Suppressor macrophage (primary cell): ENCODE results near the gene UBB.

Experiments used
- DNase-seq, 4 experiments: peaks; one replicate each; pipeline ENCODE4 v3.0.0-alpha.2; 2020 to 2022
- total RNA-seq, 17 experiments: gene quantifications; one replicate each; lab custom pipeline; 2026; ENCODE audit warnings: mixed read lengths in 6 of 17, inconsistent platforms in 3 of 17; lab: John Stamatoyannopoulos, UW

UBB gene
- 243 to 547 (median 365) reads per million in 17 experiments for total RNA-seq

GRCh38 chr17:16380640-16381495 lies at the start of gene UBB:
Gene UBB, plus strand, starts transcription at chr17:16381091. Its CDS starts 817 bp downstream, at chr17:16381908.
- DNase-seq = peak; percentile 95 to 98 (median 97)

GRCh38 chr17:16338391-16338790 lies 42.5 kb upstream of the UBB start:
- no peak for DNase-seq

- DNase-seq = no peak
These were observed 41.5 kb upstream of the UBB start for GRCh38 chr17:16339402-16339801.

DNA sequence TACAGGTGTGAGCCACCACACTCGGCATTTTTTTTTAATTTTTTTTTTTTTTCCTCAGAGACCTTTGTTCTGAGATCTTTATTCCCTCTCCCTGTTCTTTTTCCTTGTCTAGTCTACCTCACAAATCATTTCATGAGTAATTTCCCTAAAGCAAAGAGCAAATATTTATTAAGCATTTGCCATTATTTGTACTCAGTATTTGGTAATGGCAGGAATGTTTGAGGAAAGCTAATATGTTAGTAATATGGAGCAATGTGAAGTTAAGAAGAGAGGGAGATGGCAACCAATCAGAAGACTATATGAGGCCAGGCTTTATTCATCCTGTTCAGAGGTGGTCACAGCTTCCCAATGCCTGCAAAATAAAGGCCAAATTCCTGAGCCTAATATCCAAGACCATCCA lies 40.9 kb upstream of the UBB start:
- DNase-seq = no peak

GRCh38 chr17:16342979-16343378 lies 37.9 kb upstream of the UBB start:
- no peak for DNase-seq

- no peak for DNase-seq
These were observed 37.3 kb upstream of the UBB start for GRCh38 chr17:16343569-16343968.

DNA sequence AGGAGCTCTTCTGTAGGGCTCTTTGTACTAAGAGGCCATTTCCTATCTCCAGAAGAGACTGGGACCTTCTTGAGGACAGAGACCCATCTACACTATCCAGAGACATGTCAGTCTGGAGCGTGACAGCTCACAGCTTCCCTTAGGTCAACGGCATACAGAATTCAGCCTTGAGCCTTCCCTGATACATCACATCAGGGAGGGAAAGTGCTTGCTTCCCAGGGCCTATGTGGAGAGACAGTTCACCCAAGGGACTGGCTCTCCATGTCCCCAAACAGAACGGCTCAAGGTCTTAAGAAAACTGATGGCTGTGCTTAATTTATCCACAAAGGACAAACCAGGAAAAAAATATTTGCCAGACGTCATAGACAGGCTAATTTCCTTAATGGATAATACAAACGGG lies 35.3 kb upstream of the UBB start:
- no peak for DNase-seq

GRCh38 chr17:16346721-16347271 lies 34.1 kb upstream of the UBB start:
- DNase-seq = no peak

- DNase-seq = no peak
These were observed 32.3 kb upstream of the UBB start for GRCh38 chr17:16348586-16348985.

- no peak for DNase-seq
These were observed 31.5 kb upstream of the UBB start for GRCh38 chr17:16349431-16349830.

DNA sequence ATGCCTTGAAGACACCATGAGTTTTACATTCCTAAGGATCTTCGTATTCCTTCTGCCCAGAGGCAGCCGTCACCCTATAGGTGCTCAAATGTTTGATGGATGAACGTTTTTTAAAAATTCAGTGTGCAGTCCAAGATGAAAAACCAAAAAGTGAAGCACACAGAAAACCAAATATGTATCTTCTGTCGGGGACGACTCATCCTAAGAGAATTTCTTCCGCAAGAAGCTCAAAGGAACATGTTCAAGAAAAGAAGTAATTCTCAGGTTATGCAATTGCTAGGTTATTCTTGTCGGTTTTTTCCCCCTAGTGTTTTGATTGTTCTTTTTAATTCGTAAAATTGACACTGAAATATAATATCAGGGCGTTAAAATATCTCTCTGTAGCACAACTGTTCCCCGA lies 29.1 kb upstream of the UBB start:
- DNase-seq = peak in 1 of 4 experiments; percentile 6

GRCh38 chr17:16352303-16352666 lies 28.6 kb upstream of the UBB start:
- DNase-seq = peak in 2 of 4 experiments; percentile 10 to 24

DNA sequence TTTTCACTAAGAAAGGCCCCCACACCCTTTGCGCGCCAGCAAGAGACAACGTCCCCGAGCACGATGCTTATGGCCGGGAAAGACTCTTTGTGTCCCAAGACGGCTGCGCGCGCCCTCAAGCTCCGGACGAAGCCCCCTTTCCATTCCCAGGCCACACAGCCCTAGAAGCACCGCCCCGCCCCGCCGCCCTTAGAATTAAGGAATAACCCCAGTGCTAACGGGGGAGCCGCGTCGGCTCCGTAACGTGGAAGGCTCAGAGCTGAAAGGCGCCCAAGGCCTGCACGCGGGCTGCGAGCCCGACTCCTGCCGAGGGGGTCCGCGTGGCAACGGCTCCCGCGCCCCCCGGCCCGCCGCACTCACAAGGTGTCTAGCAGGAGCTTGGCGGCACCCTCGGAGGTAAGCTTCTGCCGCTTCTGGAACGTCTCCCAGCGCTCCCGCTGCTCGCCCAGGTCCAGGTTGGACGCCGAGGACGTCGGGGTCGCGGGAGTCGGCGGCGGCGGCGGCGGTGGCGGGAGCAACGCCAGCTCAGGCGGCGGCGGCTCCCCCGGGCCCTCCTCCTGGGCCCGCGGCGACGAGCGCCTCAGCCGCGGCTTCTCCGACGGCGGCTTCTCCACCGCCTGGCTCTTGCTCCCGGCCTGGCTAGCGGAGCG lies 28.1 kb upstream of the UBB start:
- DNase-seq = peak; percentile 25 to 62 (median 46)

- DNase-seq = peak; percentile 43 to 84 (median 60)
These were observed 27.3 kb upstream of the UBB start, which contains the start of gene CENPV for GRCh38 chr17:16353317-16354174. Gene CENPV, minus strand, starts transcription at chr17:16353469. Its CDS starts 33 bp downstream, at chr17:16353436.

DNA sequence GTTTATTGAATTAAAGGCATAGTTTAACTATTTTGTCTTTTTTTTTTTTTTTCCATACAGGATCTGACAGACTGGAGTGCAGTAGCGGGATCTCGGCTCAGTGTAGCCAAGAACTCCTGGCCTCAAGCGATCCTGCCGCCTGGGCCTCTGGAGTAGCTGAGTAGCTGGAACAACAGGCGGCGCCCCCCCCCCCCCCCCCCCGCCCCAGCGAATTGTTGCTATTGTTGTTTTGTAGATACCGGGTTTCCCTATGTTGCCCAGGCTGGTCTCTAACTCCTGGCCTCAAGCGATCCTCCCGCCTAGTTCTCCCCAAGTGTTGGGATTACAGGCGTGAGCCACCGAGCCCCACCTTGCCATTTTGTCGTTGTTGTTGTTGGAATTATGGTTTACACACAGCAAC lies 26.3 kb upstream of the UBB start:
- DNase-seq = no peak

GRCh38 chr17:16358394-16358793 lies 22.5 kb upstream of the UBB start:
- DNase-seq = no peak

- no peak for DNase-seq
These were observed 19.0 kb upstream of the UBB start for GRCh38 chr17:16361874-16362273.

DNA sequence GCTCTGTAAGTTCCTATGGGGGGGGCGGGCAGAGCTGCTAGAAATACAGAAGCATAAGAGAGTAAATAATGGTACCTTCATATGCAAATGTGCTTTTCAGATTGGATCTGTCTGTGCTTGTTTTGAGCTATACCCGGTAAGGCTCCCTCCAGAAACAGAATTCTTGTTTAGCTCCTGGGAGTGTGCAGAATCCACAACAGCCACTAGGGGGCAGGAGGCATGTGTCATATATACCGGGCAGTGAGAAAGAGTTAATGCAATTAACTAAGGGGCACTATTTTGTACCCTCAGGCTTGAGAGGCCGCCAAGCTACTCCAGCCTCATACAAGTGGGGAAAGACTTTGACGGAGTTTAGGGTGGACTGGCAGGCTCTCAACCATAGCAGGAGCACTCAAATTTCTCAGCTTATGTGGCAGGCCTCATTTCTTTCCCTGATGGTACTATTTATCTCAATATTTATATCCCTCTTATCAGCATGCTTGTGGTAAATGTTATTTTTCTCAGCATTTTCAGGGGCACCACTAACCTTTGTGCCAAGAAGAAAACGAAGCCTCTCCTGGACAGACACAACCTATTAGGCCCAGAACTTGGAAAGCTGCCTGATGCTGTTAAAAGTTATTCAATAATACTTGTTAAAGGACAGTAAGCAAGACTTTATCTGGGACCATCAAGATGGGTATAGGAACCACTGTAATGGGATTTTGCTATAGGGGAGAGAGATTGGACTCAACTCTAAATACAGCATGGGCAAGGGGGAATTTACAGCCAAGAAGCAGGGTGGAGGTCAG lies 16.9 kb upstream of the UBB start:
- peak; percentile 80 to 90 (median 86) for DNase-seq

DNA sequence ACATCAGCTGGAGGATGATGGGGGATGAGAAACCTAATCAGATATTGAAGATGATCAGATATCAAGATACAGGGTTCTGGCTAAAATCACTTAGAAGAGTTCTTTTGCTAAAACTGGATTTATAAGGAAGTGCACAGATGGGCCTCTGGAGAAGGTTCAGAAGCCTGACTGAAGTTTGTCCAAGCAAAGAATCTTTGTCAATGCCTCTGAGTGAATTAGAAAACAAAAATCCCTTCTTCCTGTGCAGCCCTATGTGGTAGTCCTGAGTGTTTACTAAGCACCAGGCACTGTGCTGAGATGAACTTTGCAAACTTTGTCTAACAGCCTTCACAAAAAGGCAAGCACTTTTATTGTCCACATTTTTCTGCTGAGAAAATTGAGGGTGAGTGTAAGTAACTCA lies 16.3 kb upstream of the UBB start:
- no peak for DNase-seq

DNA sequence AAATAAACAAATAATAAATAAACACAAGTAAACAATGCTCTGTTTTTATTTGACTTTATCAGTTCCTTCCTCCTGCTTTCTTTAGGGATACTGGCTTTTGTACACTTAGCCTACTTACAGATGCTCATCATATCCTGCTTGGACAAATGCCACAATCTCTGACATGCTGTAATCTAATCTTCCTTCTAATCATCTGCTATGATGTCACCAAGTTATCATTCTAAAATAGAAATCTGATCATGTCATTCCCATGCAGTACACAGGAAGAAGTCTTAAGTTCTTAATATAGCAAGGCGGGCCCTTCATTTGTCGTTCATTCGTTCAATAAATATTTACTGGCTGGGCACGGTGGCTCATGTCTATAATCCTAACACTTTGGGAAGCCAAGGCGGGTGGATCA lies 9.1 kb upstream of the UBB start:
- peak; percentile 17 to 79 (median 42) for DNase-seq

DNA sequence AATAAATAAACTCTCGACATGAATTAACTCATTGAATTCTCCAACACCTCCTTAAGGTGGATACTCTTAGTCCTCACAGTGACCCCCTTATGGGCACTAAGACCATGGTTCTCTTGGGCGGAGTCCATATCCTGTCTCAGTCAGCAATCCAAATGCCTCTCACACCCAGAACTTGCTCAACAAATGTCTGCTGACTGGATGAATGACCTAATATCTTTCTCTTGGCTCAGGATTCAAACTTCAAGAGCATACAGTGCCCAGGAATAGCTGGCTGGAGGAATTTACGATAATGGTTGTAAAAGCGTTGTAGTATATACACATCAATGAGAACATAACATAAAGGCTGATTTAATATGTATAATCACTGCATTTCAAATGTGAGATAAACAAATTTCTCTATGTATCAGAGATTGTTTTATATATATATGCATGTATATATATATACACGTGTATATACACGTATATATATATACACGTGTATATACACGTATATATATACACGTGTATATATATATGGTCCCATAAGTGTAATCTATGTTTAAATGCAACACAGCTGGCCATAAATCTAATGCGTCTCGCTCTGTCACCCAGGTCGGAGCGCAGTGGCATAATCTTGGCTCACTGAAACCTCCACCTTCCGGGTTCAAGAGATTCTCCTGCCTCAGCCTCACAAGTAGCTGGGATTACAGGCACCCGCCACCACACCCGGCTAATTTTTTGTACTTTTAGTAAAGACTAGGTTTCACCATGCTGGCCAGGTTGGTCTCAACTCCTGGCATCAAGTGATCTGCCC lies 6.5 kb upstream of the UBB start:
- peak; percentile 42 to 68 (median 52) for DNase-seq
